Neural crest cell (in vitro differentiated cells): ENCODE measurements around the gene CDON. TPM values are rescaled to one million over a fixed set of nuclear protein-coding genes. Genes with fewer than 3 reads are reported as not detected.

Source experiments
- DNase-seq: peaks from one replicate; pipeline ENCODE4 v3.0.0; 2021; ENCODE audit warnings: low read depth, mixed read lengths, low spot score
- H3K27ac Mint-ChIP-seq: one replicate; pipeline ENCODE4 v1.8.0; 2021; ENCODE audit warnings: mild to moderate bottlenecking, mixed read lengths; ENCODE audit not compliant: unreplicated experiment
- H3K27me3 Mint-ChIP-seq: 2 replicates; pipeline ENCODE4 v1.8.0; 2021; ENCODE audit warnings: low read depth, mild to moderate bottlenecking, mixed read lengths
- H3K36me3 Mint-ChIP-seq: 2 replicates; pipeline ENCODE4 v1.8.0; 2021; ENCODE audit warnings: low read depth, mild to moderate bottlenecking, mixed read lengths
- H3K4me1 Mint-ChIP-seq: 2 replicates; pipeline ENCODE4 v1.8.0; 2021; ENCODE audit warnings: mixed read lengths
- H3K4me3 Mint-ChIP-seq: one replicate; pipeline ENCODE4 v1.8.0; 2021; ENCODE audit warnings: mild to moderate bottlenecking, mixed read lengths
- H3K9me3 Mint-ChIP-seq: 2 replicates; pipeline ENCODE4 v1.8.0; 2021; ENCODE audit warnings: mixed read lengths
- total RNA-seq: library from RNA; stranded (reverse); gene quantifications from 2 replicates; pipeline ENCODE4 v1.2.1, GENCODE V29; 2021
- TF ChIP-seq, protein P1 (sequence below): fragments of 200-600 bp; sonication (generic); conservative IDR thresholded peaks from 2 replicates; pipeline ENCODE4 v1.5.0; 2021; ENCODE audit warnings: antibody characterized with exemption, mild to moderate bottlenecking

The CDON gene
- total RNA-seq, 1 donor from 2014 or later: 22.1 TPM

DNA sequence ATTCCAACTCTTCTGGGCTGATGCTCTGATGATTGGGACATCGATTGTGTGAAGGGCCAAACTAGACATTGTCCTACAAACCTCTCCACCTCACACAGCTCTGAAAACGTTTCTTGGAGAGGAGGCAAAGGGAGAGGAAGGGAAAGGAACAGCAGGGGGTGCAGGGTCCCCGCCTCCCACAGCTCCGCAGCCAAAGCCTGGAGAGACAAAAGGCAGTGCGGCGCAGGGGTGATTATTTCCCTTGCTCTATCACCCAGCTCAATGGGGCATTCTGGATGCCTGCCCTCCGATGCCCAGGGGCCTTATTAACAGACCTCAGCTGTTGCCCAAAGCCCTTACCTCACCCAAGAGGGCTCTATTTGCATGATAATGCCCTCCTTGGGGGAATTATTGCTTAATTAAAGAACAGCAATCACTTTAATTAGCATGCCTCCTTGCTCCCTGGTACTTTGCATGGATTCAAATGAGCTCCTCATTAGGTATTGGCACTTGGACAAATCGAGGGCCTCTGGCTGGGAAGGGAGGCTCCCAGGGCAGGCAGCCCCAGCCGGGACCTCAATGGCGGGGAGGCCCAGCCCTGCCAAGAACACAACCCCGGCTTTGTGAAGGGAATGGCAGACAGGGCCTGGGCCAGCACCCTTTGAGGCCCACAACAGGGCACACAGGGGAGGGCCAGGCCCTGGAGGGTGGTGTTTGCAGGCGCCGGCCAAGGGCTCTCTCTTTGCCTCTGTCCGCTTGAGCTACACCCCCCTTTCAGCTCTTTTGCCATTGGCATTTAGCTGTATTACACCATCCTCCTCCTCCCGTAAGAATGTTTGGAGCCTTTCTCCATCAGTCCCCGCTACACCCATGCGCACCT, 19.8 kb upstream of the CDON start:
- no peaks in the 10 kb centered on the region for H3K9me3 Mint-ChIP-seq
- TF ChIP-seq, protein P1, sequence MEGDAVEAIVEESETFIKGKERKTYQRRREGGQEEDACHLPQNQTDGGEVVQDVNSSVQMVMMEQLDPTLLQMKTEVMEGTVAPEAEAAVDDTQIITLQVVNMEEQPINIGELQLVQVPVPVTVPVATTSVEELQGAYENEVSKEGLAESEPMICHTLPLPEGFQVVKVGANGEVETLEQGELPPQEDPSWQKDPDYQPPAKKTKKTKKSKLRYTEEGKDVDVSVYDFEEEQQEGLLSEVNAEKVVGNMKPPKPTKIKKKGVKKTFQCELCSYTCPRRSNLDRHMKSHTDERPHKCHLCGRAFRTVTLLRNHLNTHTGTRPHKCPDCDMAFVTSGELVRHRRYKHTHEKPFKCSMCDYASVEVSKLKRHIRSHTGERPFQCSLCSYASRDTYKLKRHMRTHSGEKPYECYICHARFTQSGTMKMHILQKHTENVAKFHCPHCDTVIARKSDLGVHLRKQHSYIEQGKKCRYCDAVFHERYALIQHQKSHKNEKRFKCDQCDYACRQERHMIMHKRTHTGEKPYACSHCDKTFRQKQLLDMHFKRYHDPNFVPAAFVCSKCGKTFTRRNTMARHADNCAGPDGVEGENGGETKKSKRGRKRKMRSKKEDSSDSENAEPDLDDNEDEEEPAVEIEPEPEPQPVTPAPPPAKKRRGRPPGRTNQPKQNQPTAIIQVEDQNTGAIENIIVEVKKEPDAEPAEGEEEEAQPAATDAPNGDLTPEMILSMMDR: no peak
- no peak for DNase-seq
- H3K27ac Mint-ChIP-seq: peak overlapping the region; percentile 45
- H3K36me3 Mint-ChIP-seq: no peaks in the 10 kb centered on the region
- peaks cover 27% of the 10 kb centered on the region for H3K27me3 Mint-ChIP-seq
- peaks cover 43% of the 10 kb centered on the region for H3K4me1 Mint-ChIP-seq
- H3K4me3 Mint-ChIP-seq: no peak overlapping the region

DNA sequence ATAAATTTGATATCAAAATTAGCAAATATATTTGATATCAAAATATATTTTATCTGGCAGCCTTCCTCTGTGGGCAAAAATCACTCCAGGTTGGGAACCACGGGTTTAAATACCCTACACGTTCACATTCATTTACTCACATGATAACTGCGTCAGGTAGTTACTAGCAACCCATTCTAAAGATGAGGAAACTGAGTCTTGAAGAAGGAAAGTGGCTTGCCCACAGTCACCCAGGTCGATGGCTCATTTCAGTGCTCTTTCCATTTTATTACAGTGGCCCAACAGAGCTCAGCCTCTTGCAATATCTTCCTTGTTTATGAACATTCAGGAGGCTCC, 19.2 kb upstream of the CDON start:
- H3K4me3 Mint-ChIP-seq: no peak overlapping the region
- H3K27me3 Mint-ChIP-seq: peaks cover 27% of the 10 kb centered on the region
- no peaks in the 10 kb centered on the region for H3K36me3 Mint-ChIP-seq
- H3K27ac Mint-ChIP-seq: no peak overlapping the region
- H3K9me3 Mint-ChIP-seq: no peaks in the 10 kb centered on the region
- H3K4me1 Mint-ChIP-seq: peaks cover 43% of the 10 kb centered on the region
- TF ChIP-seq, protein P1: no peak
- no peak for DNase-seq

DNA sequence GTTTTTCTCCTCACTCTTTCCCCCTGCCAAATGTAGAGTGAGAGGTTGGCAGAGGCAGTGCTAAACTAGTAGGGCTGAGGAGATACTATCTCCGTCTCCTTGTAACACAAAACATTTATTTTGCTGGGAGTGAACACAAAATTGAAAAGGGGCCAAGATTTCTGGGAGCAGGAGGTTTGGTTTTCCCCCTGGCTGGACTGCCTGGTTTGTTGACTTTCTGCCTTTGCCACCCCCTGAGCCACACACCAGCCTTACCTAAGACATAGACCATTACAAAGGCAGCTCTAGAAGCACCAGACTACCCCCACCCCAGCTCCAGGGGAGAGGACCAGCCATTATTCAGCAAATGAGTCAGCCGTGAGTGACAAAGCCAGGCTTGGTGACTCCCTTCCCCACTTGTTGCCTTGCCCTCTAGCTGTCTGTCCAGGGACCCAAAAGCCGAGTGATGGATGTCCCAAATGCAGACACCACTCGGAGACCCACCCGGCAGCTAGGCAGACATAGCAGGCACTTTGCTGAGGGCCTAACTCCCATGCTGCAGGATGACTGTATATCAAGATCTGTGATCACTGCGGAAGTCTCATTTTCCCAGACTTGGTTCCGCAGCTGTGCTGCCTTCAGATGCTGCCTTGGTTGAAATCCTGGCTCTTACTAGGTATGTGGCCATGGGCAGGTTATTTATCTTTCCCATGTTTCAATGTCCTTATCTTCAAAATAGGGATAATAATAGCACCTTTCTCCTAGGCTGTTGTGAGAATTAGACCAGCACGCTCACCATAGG, 17.7 kb upstream of the CDON start:
- H3K27ac Mint-ChIP-seq: no peak overlapping the region

DNA sequence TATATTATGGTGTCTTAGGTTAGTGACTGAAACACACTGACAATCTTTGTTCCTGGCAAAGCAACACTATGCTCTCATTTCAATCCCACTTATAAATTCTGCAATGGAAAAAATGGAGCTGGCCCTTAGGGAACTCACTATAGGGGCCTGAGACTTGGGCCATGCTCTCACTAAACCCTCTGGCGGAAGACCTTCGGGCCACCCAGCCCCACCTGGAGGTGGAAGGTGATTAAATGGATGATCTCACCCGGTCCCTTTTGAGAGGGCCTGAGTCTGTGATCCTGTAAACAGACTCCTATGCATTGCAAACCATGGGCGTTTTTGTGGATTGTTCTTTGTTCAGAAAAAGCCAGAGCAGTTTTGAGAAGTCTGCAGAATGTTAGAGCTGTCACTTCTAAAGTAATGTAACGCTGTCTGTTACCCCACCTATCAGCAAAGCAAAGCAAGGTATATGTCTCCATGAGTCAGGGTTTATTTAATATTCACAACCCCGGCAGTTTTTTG, 17.0 kb upstream of the CDON start:
- Mint-ChIP-seq H3K9me3 (no peaks in the 10 kb centered on the region), H3K4me1 (peaks cover 43% of the 10 kb centered on the region), H3K36me3 (no peaks in the 10 kb centered on the region), H3K27me3 (peaks cover 25% of the 10 kb centered on the region), H3K4me3 (no peak overlapping the region), H3K27ac (no peak overlapping the region)
- no peak for DNase-seq
- TF ChIP-seq, protein P1: no peak

More for the DNA sequence above, 17.7 kb upstream of the CDON start:
- peaks cover 25% of the 10 kb centered on the region for H3K27me3 Mint-ChIP-seq
- TF ChIP-seq, protein P1: no peak
- DNase-seq: no peak
- no peak overlapping the region for H3K4me3 Mint-ChIP-seq
- H3K4me1 Mint-ChIP-seq: peaks cover 43% of the 10 kb centered on the region
- no peaks in the 10 kb centered on the region for H3K9me3 Mint-ChIP-seq
- no peaks in the 10 kb centered on the region for H3K36me3 Mint-ChIP-seq

DNA sequence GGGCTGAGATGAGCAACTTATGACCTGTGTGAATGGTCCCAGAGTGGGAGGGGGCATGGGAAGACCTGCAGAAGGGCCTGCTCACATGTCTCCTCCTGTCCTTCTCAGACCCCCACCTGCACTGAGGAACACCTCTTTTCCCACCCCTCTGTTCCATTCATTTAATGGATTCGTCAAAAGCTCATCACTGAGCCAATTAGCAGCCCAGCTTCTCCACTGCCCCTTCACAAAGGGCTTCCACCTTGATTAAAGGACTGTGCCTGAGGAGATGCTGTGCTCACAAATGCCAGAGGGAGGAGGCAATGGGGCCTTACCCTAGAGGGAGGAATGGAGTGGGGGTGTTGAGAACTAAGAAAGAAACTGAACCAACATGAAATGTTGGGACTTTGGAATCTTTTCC, 14.0 kb upstream of the CDON start:
- no peaks in the 10 kb centered on the region for H3K9me3 Mint-ChIP-seq
- H3K27me3 Mint-ChIP-seq: peaks cover 24% of the 10 kb centered on the region
- H3K4me3 Mint-ChIP-seq: no peak overlapping the region
- no peak for DNase-seq
- H3K36me3 Mint-ChIP-seq: no peaks in the 10 kb centered on the region
- no peak overlapping the region for H3K27ac Mint-ChIP-seq
- TF ChIP-seq, protein P1: no peak
- peaks cover 22% of the 10 kb centered on the region for H3K4me1 Mint-ChIP-seq
